B cell (primary cell): Measurements from ENCODE around the gene TMPO. TPM values are rescaled to one million over a fixed set of nuclear protein-coding genes. Genes with fewer than 3 reads are reported as not detected.
A peak's percentile ranks its signal among the peaks of the same experiment; 100 is the strongest.

Experiments
- ATAC-seq: fragments of 200-7000 bp; cut with Tn5 transposase; one replicate; pipeline ENCODE4 v1.10.0; 2021; ENCODE audit warnings: low read depth, mild to moderate bottlenecking, moderate number of reproducible peaks, moderate library complexity
- CTCF ChIA-PET: fragments of 350-600 bp; sonication (Branson Sonifier 250); formaldehyde crosslinking; loops from one replicate; lab custom pipeline; 2021; ENCODE audit warnings: antibody characterized with exemption, inconsistent platforms; lab: Charles Lee
- POLR2A ChIA-PET: fragments of 350-600 bp; sonication (Branson Sonifier 250); formaldehyde crosslinking; loops from one replicate; lab custom pipeline; 2021; ENCODE audit warnings: antibody characterized with exemption; lab: Charles Lee
- DNase-seq: peaks from one replicate; pipeline ENCODE4 v3.0.0; 2013
- H2AFZ ChIP-seq: 2 replicates; pipeline ENCODE4 v1.6.1; 2012; ENCODE audit warnings: mild to moderate bottlenecking, low read depth, low read length; ENCODE audit not compliant: insufficient read depth, poor library complexity, severe bottlenecking
- H3K27ac ChIP-seq, 2 donors: 1 replicate in 1 of 2; 2 replicates in 1 of 2; pipeline ENCODE4 v1.5.1; 2012 to 2013; ENCODE audit warnings: low read length in 2 of 2, mild to moderate bottlenecking in 2 of 2, moderate library complexity in 1 of 2
- H3K27me3 ChIP-seq, 4 experiments: fragments of 200-600 bp in 1 of 4; sonication (generic) in 1 of 4; replicated peaks in 1 of 4; 1 replicate in 2 of 4; 2 replicates in 2 of 4; pipeline versions ENCODE4 v1.6.1 to v1.7.0; 2013 to 2016; ENCODE audit warnings: low read length in 3 of 4, mild to moderate bottlenecking in 2 of 4, mixed read lengths in 1 of 4, moderate library complexity in 1 of 4; ENCODE audit not compliant: insufficient read depth in 4 of 4, control insufficient read depth in 3 of 4; ENCODE audit errors: control extremely low read depth in 1 of 4
- H3K36me3 ChIP-seq, 2 experiments: replicated peaks in 1 of 2; 1 replicate in 1 of 2; 2 replicates in 1 of 2; pipeline versions ENCODE4 v1.6.1 to v1.7.1; 2013; ENCODE audit warnings: low read length in 1 of 2; ENCODE audit not compliant: insufficient read depth in 2 of 2, control insufficient read depth in 1 of 2; ENCODE audit errors: control extremely low read depth in 1 of 2, extremely low read depth in 1 of 2
- H3K4me1 ChIP-seq, 2 donors: fragments of 200-600 bp in 1 of 2; sonication (generic) in 1 of 2; 1 replicate in 1 of 2; 2 replicates in 1 of 2; pipeline versions ENCODE4 v1.5.1 to v1.6.1; 2013 to 2017; ENCODE audit warnings: low read length in 2 of 2; ENCODE audit not compliant: control insufficient read depth in 2 of 2, insufficient read depth in 2 of 2
- H3K4me2 ChIP-seq: replicated peaks from 2 replicates; pipeline ENCODE3; 2012; ENCODE audit warnings: mild to moderate bottlenecking, low read depth, low read length; ENCODE audit not compliant: poor library complexity, severe bottlenecking
- H3K4me3 ChIP-seq, 5 experiments: fragments of 200-600 bp in 1 of 5; sonication (generic) in 1 of 5; 1 replicate in 3 of 5; 2 replicates in 2 of 5; pipeline versions ENCODE4 v1.5.1 to v1.7.0; 2011 to 2016; ENCODE audit warnings: low read length in 4 of 5, mild to moderate bottlenecking in 4 of 5, low read depth in 2 of 5, control low read depth in 1 of 5, moderate library complexity in 1 of 5; ENCODE audit not compliant: insufficient read depth in 1 of 5; ENCODE audit errors: control extremely low read depth in 1 of 5, extremely low read depth in 1 of 5
- H3K79me2 ChIP-seq: fragments of 200-600 bp; sonication (generic); one replicate; pipeline ENCODE4 v1.6.0; 2016; ENCODE audit warnings: low read length; ENCODE audit not compliant: control insufficient read depth, insufficient read depth
- H3K9ac ChIP-seq: fragments of 200-600 bp; sonication (generic); 2 replicates; pipeline ENCODE4 v1.6.1; 2017; ENCODE audit warnings: mild to moderate bottlenecking, low read length, moderate library complexity
- H3K9me3 ChIP-seq, 3 donors: one replicate each; pipeline versions ENCODE4 v1.6.1 to v1.7.1; 2013; ENCODE audit warnings: low read length in 2 of 3; ENCODE audit not compliant: control insufficient read depth in 2 of 3, insufficient read depth in 1 of 3; ENCODE audit errors: control extremely low read depth in 1 of 3
- H4K20me1 ChIP-seq: 2 replicates; pipeline ENCODE4 v1.6.0; 2012; ENCODE audit warnings: mild to moderate bottlenecking, low read length; ENCODE audit not compliant: insufficient read depth, control insufficient read depth, poor library complexity, severe bottlenecking
- H3K27ac Mint-ChIP-seq: one replicate; pipeline ENCODE4 v1.8.0; 2021; ENCODE audit warnings: mixed read lengths
- H3K27me3 Mint-ChIP-seq: one replicate; pipeline ENCODE4 v1.8.0; 2021; ENCODE audit warnings: mixed read lengths
- H3K4me1 Mint-ChIP-seq: one replicate; pipeline ENCODE4 v1.8.0; 2021; ENCODE audit warnings: mixed read lengths
- H3K4me3 Mint-ChIP-seq: one replicate; pipeline ENCODE4 v1.8.0; 2021; ENCODE audit warnings: mixed read lengths
- H3K9me3 Mint-ChIP-seq: one replicate; pipeline ENCODE4 v1.8.0; 2022; ENCODE audit warnings: mixed read lengths; ENCODE audit not compliant: insufficient read depth
- CTCF ChIP-seq: fragments of 200-600 bp; IDR thresholded peaks from one replicate; pipeline ENCODE4 v1.8.0; 2022; ENCODE audit warnings: antibody characterized with exemption, mild to moderate bottlenecking
- EZH2 ChIP-seq: IDR thresholded peaks from 2 replicates; pipeline ENCODE4 v1.6.1; 2012; ENCODE audit warnings: borderline replicate concordance, low read depth, mild to moderate bottlenecking, moderate library complexity, low read length; ENCODE audit not compliant: insufficient read depth, poor library complexity, severe bottlenecking
- WGBS: methylation state at CpG from one replicate; pipeline ENCODE4 v1.1.5; 2013; ENCODE audit warnings: missing lambda C conversion rate; ENCODE audit not compliant: insufficient coverage; 5-methylcytosine and 5-hydroxymethylcytosine counted together
- intact Hi-C: fragments of 100-400 bp; cut with micrococcal nuclease; formaldehyde crosslinking; loops from one replicate; pipeline ENCODE4 v1.10.0; 2022
- polyA plus RNA-seq: library from polyadenylated mRNA; depleted of rRNA; stranded (reverse); fragments of >200 nt; gene quantifications from 2 replicates; pipeline ENCODE4 v1.2.3, GENCODE V29; 2012
- total RNA-seq, 2 donors: library from RNA; stranded (reverse); fragments of 120-200 nt in 1 of 2; gene quantifications; 1 replicate in 1 of 2; 2 replicates in 1 of 2; pipeline versions ENCODE4 v1.2.3 to v1.2.4, GENCODE V29; 2013 to 2022

The TMPO gene
- total and polyA plus RNA-seq, 2 donors (not counting 1 experiment from before 2014, with no cell fraction given) = 41.8 to 187 TPM

GRCh38 chr12:98516111-98516873 is 902 bp downstream of the TMPO start:
- intact Hi-C loops = loop anchor here (1.0 to 10.0 kb wide), 6 partner anchors 17 to 1941 kb away; partner anchors contain the start of genes APAF1, DEPDC4 and SCYL2
- H3K4me1 ChIP-seq = peaks cover 39 to 52% of the 10 kb centered on the region in 2 donors
- H3K9me3 ChIP-seq = no peaks in the 10 kb centered on the region
- H3K36me3 ChIP-seq = peaks cover 0 to 6% of the 10 kb centered on the region in 2 experiments
- peak overlapping the region; percentile 99 for H3K4me3 Mint-ChIP-seq
- peaks cover 50% of the 10 kb centered on the region for H3K4me1 Mint-ChIP-seq
- peak overlapping the region; percentile 99 for H3K27ac Mint-ChIP-seq
- CTCF ChIA-PET = interaction anchor here (0.6 to 11.9 kb wide), 10 partner anchors 11 to 89 kb away, joined by 3 to 195 read pairs (median 4); no protein-coding TSS in a partner anchor
- under 1% methylated on average over 47 of the region's 64 CpGs for WGBS
- peak overlapping the region; percentile 78 to 96 for H3K27ac ChIP-seq
- no peaks in the 10 kb centered on the region for H3K9me3 Mint-ChIP-seq
- peak overlapping the region; percentile 74 for H3K9ac ChIP-seq
- peaks cover 57% of the 10 kb centered on the region for H3K79me2 ChIP-seq
- peak overlapping the region; percentile 70 to 100 (median 91) for H3K4me3 ChIP-seq
- H2AFZ ChIP-seq = peak overlapping the region; percentile 93
- no peaks in the 10 kb centered on the region for H3K27me3 Mint-ChIP-seq
- no peak for TF ChIP-seq EZH2
- TF ChIP-seq CTCF = peak; percentile 80
- no peaks in the 10 kb centered on the region for H3K27me3 ChIP-seq
- ATAC-seq (peak; percentile 54), DNase-seq (peak; percentile 93)
- H4K20me1 ChIP-seq = peaks cover 42% of the 10 kb centered on the region
- POLR2A ChIA-PET = interaction anchor here (0.7 to 4.2 kb wide), 7 partner anchors 12 to 128 kb away, joined by 3 to 36 read pairs (median 3); partner anchors contain the start of genes IKBIP and SLC25A3
- peak overlapping the region; percentile 78 for H3K4me2 ChIP-seq
